Stimulated activated naive CD4-positive, alpha-beta T cell (primary cell): Measurements from ENCODE around the gene RPTOR.

ENCODE experiments used
- DNase-seq, 6 experiments: peaks; one replicate each; lab custom pipeline; 2025; lab: John Stamatoyannopoulos, UW

RPTOR gene

DNA sequence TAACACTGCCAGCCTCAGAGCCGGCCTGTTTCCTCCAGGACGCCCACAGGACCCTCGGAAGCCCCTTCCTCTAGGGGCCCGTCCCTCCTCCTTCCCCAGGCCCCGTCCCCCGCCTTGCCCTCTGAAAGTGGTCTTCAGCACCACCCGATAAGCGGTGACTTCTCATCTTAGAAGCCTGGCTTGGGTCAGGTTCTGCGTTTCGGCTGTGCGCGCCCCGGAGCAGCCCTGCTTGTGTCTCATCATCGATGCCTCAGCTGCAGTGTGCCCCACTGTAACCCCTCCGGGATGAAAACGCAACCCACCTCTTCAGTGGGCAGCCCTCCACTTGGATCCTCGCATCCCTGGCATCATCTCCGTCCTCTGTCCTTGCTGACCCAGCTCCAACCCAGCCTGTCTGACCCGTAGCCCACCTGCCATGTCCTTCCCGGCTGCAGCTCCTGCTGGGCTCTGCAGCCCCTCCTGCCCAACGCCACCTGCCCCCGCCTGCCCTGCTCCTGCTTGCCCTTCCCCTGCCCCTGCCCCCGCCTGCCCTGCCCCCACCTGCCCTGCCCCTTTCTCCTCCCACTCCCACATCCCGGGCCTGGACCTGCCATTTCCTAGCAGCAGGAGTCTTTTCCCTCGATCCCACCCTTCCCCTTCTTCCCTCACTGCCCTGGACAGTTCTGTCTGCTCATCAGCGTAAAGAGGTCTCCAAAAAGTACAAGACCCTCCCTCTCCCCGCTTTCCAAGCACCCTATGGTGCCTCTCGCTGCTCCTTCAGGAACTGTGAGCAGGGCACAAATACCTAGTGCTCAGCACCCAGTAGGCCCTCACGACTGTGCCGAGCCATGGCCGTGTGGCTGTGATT, 334.5 kb downstream of the RPTOR start:
- no peak for DNase-seq

DNA sequence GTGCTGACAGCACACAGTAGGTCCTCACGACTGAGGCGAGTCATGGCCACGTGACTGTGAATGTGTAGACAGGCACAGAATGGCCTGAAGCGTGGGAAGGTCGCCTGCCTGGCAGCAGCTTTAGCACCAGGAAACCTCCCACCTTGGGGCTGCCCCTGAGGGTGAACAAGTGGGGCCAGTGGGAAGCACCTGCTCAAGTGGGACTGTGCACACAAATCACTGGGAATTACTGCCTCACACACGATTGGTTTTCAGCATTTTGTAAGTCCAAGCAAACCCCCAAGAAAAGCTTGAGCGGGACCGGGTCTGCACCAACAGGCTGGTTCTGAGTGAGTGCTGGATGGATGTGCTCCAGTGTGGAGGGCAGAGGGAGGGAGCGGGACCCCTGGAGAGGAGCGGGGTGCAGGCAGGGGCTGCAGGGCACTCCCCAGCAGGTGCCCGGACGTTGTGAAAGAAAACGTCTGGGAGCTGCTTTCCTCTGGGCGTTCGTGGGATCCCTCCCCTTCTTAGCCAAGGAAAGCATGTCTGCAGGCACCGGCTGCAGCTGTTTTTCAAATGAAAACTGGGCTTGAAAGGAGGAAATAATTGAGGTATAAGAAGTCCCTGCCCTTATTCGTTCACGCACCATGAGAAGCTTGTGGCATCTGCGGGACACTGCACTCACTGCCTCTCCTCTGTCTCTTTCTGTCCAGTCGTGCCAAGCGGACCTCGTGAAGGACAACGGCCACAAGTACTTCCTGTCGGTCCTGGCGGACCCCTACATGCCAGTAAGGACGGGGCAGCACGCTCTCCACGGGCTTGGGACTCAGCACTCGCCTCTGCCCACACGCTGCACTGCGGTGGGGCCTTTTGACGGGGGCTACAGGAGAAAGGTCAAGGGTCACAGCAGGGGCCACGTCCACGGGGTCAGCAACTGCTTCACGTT, 335.3 kb downstream of the RPTOR start:
- DNase-seq, result no peak

DNA sequence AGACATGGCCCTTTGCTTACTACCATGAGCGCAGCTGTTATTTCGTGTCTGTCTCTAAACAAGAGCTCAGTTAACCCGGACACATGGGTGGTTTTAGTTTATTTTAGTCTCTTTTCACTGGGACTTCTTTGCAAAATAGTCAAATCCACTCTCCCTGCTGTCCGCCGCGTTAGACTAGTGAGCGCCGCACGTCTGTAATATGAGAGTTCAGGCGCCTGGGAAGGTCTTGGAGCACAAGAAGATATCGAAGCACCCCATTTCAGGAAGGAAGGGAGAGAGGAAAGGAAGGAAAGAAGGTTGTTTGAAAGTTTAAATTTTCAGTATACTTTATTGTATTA, 336.0 kb downstream of the RPTOR start:
- no peak for DNase-seq

DNA sequence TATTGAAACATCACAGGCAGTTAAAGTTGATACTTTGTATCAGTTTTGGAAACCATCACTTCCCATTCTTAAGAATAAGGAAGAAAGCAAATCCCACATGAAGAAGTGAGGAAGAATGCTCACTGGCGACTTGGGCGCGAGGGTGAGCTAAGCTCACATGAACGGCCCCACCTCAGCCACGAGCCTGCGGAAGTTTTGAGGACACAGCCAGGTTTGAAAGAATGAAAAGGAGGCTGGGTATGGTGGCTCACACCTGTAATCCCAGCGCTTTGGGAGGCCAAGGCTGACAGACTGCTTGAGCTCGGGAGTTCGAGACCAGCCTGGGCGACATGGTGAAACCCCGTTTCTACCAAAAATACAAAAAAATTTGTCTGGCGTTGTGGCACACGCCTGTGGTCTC, 336.7 kb downstream of the RPTOR start:
- DNase-seq, result no peak

DNA sequence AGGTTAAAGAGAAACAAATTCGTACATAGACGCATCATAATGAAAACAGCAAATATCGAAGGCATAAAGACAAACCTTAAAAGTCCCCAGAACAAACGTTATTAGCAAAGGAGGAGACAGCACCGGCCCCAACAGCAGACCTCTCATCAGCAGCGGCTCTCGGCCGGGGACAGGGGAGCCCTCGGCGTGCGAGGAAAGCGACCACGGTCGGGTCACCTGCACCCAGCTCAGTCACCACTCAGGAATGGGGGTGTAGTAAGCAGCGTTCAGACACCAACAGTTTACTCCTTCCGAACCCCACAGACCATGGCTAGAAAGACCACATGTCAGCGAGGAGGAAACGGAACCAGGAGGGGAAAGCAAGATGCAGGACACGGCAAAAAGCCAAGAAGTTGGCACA, 337.7 kb downstream of the RPTOR start:
- DNase-seq, result no peak

DNA sequence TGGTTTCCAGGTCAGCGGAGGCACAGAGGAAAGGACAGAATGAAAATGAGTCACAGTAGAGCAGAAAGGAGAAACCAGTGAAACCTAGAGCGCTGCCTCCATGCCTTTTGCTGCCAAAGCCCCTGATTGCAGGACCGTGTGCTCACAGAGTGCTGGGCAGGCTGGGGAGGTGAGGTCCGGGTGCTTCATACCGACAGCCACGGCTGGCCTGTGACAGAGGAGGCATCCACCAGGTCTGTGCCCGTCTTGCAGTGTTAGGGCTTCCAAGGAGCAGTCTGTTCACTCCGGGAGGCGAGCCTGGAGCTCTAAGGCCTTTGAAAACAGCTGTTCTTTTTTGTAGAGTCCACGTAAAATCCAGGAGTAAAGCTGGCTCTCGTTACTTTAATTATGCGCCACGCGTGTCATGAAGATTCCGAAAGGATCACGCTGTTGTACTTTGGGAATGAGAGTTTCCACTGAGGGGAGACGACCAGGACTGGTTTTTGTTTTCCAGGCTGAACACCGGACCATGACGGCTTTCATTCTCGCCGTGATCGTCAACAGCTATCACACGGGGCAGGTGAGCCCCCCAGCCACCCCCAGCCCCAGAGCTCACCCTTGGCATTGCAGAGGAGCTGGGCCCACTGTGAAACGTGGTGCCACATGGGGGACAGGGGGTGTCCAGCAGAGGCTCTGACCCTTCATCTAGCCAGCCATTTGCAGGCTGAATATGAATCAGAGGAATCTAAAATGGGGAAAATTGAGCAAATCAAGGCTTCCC, 338.5 kb downstream of the RPTOR start:
- no peak for DNase-seq

DNA sequence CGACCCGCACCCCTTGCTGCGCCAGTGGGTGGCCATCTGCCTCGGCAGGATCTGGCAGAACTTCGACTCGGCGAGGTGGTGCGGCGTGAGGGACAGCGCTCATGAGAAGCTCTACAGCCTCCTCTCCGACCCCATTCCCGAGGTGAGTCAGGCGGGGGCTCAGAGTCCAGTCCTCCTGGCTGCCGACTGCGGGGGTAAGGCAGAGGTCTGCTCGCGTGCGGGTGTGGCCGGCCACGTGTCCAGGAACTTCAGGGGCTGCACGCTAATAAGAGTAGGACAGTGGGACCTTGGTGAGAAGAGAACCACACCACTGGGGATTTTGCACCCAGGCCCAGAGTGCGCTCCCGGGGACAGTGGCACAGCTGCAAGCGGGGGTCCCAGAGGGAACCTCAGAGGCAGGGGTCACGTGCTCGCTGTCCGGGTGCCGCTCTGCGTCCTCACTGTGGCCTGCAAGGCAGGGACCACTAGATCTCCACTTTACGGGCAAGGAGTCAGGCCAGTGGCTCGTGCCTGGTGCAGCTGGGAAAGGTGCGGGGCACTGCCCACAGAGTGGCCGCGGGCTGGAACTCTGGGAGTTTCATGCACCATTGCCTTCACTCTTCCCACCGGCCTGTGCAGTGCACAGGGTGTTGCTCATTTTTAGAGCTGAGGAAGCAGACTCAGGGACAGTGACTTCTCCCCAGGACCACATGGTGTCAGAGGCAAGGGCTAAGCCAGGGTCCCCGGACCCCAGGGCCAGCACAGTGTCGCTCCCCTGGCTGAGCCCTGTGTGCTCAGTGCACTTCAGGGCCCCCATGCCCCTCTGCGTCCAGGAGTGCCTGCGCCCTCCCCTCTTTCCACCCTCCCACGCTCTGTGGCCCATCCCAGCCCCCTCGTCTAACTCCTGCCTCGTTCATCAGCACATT, 339.4 kb downstream of the RPTOR start:
- no peak for DNase-seq

DNA sequence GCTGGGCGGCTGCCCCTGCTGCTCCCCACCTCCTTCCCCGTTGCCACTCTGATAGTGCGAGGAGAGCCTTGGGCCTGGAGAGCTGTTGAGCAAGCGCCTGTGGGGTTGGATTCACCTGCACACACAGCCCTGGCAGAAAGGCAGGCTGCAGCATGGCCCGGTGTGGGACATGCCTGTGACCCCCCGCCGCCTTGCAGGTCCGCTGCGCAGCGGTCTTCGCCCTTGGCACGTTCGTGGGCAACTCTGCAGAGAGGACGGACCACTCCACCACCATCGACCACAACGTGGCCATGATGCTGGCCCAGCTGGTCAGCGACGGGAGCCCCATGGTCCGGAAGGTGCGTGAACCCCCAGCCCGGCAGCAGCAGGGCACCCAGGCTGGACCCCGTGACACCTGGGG, 340.2 kb downstream of the RPTOR start:
- no peak for DNase-seq

DNA sequence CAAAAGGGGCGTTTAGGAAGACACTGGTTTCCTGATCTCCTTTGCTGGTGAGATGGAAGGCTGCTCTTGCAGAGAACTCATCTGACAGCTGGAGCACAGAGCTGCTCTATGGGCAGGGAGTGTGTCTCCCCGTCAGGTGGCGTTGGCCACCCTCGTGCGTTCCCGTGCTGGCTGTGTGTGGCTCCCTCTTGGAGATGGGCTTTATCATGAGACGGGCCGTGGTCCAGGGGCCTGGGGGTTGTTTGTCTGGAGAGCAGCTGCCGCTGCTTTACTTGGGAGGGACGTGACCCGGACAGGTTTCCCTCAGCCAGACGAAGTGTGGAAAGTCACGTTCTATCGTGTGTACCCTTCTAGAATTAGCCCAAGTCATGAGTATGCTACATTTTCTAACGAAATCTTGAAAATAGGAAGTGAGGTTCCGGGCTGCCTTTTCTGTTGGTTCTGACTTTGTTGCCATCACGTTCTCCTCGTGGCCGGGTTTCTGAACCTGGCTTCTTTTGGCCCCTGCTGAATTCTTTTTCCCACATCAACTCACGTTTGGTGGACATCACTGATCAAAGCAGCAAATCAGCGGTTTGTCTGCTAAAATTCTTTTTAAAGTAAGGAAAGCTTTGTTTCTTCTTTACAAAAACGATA, 341.4 kb downstream of the RPTOR start:
- DNase-seq, result no peak

DNA sequence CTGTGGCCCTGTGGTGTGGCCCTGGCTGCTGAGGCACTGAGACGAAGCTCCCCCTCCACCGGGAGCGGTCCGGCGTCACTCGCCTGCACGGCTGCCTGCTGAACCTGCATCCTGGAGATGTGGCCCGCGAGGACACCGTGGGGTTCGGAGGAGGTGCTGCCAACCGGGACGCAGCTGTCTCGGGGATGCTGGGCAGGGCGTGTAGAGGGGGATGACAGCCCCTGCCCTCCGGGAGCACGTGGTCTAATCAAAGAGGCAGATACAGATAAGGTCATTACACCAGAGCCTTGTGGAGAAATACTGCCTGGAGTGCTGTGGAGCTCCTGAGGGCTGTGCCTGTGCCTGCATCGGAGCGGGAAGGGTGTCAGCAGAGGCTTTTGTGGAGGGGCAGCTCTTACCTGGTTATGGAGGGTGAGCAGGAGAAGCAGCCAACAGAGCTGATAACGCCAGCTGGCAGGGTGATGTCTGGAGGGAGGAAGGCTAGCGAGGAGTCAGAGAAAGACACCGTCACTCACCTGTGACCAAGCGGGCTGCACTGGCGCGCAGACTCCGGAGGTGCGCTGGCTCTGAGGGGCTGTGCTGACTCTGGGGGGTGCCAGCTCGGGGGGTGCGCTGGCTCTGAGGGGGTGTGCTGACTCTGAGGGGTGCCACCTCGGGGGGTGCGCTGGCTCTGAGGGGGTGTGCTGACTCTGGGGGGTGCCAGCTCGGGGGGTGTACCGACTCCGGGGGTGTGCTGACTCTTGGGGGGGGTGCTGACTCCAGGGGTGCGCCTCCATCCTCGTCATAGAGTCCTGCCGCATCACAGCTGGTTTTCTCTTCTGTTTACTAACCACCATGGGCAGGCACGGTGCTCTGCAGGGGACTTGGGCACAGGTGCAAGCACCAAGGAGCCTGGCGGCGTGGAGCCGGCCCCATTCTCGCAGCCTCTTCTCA, 342.3 kb downstream of the RPTOR start:
- DNase-seq, result no peak

DNA sequence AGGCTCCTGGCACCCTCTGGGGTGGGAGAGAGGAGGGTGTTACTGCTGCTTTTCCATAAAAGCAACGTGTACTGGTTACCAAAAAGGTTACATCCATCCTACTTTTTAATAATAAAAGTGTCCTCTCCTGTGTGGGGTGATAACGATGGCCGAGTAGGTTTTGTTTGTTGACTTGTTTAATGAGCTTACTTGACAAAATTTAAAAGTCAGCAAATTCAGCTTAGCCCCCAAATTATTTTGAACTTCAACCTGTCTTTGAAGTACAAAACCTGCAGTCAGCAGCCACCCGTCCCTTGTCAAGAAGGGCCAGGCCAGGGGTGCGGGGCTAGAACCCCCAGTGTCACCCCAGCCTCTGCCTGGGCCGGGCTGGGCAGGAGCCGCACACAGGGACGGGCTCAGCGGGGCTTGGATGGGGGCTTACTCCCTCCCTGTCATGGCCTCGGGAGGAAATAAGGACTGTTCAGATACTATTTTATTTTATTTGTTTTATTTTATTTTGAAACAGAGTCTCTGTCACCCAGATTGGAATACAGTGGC, 343.1 kb downstream of the RPTOR start:
- no peak for DNase-seq

DNA sequence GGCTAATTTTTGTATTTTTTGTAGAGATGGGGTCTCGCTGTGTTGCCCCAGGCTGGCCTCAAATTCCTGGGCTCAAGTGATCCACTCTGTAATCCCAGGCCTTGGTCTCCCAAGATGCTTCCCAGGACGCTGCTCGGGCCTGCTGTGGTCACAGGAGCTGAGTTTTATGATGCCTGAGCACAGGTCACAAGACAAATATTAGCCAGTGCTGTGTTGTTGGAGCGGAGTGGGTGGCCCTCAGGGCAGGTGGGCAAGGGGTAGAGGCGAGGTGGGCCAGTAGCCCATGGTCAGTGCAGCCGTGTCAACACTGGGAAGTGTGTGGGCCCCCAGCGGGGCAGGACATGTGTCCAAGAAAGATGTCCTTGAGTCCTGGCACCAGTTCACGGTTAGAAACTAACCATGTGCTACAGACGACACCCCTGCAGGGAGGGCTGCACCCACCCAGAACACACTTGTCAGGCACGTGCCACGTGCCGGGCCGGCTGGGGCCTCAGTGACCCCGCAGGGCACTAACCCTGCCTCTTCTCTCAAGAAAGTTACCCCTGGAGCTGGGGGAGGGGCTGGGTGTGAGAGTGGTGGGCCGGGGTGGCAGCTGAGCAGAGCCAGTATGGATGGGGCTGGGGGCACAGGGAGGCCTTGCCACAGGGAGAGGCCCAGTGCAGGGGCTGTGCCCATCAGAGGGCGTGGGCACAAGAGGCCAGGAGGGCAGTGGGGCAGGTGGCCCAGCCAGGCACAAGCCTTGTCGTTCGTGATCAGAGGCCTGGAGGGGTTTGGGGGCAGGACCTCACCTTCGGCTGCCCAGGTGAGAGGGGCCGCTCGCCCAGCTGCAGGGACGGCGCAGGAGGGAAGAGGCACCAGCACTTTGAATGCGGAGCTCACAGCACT, 343.9 kb downstream of the RPTOR start:
- DNase-seq, result no peak

DNA sequence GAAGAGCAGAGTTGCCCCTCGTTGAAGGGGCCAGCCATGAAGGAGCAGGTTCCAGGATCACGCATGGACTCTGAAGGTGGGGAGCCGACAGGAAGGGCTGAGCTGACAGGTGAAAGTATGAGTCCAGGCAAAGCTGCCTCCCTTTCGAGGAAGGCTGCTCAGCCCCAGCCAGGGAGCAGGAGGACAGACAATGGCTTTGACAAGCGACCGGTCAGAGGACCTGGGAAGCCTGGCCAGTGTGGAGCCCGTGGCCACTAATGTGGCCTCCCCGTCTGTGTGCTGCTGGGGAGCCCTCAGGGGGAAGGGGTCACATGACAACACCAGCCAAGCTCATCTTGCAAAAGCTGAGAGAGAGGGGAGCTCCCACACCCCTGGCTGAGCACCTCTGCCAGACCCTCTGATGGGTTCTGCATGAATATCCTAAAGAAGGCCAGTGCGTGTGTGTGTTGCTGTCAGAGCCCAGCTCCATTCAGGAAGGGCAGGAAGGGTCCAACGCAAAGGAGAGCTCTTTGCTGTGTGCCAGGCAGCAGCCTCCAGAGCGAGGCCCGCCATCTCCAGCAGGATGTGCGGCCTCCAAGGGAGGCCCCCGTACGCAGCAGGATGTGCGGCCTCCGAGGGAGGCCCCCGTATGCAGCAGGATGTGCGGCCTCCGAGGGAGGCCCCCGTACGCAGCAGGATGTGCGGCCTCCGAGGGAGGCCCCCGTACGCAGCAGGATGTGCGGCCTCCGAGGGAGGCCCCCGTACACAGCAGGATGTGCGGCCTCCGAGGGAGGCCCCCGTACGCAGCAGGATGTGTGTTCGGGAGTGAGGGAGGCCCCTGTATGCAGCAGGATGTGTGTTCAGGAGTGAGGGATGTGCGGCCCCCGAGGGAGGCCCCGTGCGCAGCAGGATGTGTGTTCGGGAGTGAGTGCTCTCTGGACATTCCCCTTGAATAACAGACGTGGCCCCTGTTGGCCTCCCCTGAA, 344.9 kb downstream of the RPTOR start:
- DNase-seq, result peak in 1 of 6 experiments; percentile 10

DNA sequence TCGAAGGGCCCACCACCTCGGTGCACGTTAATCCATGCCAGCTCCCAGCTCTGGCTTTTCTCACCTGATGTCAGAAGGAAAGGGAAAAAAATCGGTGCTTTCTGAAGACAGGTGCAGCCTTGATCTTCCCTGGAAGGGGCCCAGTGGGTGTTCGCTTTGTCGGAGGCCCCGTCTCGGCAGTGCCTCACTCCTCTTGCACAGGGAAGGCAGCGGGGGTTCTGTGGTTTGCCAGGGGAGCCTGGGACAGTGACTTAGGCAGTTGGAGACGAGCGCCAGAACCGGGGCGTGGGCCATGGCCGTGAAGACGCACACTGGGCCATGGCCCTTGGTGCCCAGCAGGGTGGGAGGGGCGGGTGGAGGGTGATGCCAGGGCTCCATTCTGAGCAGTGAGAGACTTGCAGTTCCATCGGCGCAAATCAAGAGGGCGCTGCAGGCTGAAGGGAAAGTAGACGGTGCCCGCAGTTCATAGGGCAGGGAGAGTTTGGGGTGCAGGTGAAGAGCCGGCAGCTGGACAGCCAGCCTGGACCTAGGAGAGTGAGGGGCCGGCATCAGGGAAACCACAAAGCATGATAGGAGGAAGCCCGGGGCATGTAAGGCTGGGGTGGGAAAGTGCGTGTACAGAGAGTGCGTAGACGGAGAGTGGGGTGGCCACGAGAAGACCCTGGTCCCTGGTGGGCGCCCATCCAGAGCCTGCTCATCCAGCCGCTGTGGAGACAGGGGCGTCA, 345.7 kb downstream of the RPTOR start:
- DNase-seq, result no peak

DNA sequence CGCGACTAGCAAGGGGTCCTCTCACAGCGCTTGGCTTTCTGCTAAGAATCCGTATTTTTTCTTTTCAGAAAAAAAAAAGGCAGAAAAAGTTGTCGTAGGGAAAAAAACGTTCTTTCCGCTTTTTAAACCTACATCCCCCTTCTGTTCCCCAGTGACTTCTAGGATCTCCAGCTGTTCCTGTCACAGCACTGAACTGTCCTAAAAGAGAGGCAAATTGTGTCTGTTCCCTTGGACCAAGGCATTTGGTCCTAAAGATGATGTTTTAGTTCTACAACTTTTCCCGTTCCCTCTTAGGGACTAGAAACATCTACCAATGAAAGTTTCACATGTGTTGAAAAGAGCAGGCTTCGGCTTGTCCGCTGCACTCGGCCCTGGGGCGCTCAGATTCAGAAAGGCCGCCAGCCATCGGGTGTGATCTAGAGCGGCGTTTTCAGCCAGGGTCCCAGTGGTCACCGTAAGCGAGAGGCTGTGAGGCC, 346.3 kb downstream of the RPTOR start:
- no peak for DNase-seq

DNA sequence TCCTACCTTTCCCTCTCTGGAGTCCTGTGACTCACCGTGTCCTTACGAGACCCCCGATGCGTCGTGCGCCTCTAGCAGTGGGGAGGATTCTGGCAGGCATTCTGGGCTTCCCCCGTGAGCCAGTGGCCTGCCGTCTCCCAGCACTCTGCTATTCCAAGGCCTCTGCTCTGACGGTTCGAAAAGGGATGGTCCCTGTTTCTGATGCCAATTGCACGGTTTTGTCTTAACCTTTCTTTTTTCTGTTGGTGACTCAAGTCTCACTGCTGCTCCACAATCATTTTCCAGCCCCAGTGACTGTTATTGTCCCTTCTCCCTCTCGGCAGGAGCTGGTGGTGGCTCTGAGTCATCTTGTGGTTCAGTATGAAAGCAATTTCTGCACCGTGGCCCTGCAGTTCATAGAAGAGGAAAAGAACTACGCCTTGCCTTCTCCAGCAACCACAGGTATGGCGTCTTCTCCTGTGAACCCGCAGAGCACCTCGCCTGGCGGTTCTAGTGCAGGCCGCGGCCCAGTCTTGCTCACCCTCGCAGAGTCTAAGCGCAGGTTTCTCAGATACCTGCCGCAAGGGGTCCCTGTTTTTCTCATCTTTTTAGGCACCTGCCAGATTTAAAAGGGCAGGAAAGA, 346.9 kb downstream of the RPTOR start:
- peak in 5 of 6 experiments; percentile 16 to 59 (median 42) for DNase-seq
